Fibroblast of villous mesenchyme (primary cell): ENCODE data around the gene ZCCHC2. TPM values are rescaled to one million over a fixed set of nuclear protein-coding genes. Genes with fewer than 3 reads are reported as not detected.

Source experiments
- DNase-seq: peaks from one replicate; pipeline ENCODE4 v3.0.0-alpha.2; 2010; ENCODE audit warnings: low read depth
- H3K4me3 ChIP-seq: 2 replicates; pipeline ENCODE4 v1.5.1; 2011; ENCODE audit warnings: low read depth, mild to moderate bottlenecking, low read length
- CTCF ChIP-seq: IDR thresholded peaks from 2 replicates; pipeline ENCODE4 v1.5.1; 2012; ENCODE audit warnings: low read depth, mild to moderate bottlenecking, low read length; ENCODE audit not compliant: insufficient read depth
- total RNA-seq: library from RNA; depleted of rRNA; stranded (reverse); fragments of >200 nt; gene quantifications from 2 replicates; pipeline ENCODE4 v1.2.3, GENCODE V29; 2012

The ZCCHC2 gene
- total RNA-seq, 1 donor = 9.5 TPM

- TF ChIP-seq CTCF = no peak
- no peak for DNase-seq
- H3K4me3 ChIP-seq = no peak overlapping the region
These were observed 9.1 kb downstream of the ZCCHC2 start for GRCh38 chr18:62531931-62532330.

- H3K4me3 ChIP-seq = no peak overlapping the region
- TF ChIP-seq CTCF = no peak
- no peak for DNase-seq
These were observed 13.2 kb downstream of the ZCCHC2 start for GRCh38 chr18:62536005-62536404.

GRCh38 chr18:62537042-62537894 lies 14.4 kb downstream of the ZCCHC2 start:
- no peak for TF ChIP-seq CTCF
- no peak for DNase-seq
- H3K4me3 ChIP-seq = no peak overlapping the region

- no peak for DNase-seq
- H3K4me3 ChIP-seq = no peak overlapping the region
- no peak for TF ChIP-seq CTCF
These were observed 15.1 kb downstream of the ZCCHC2 start for GRCh38 chr18:62537946-62538345.

GRCh38 chr18:62538881-62539280 lies 16.1 kb downstream of the ZCCHC2 start:
- no peak for DNase-seq
- no peak for TF ChIP-seq CTCF
- H3K4me3 ChIP-seq = no peak overlapping the region

GRCh38 chr18:62539284-62540165 lies 16.7 kb downstream of the ZCCHC2 start:
- DNase-seq = no peak
- TF ChIP-seq CTCF = no peak
- H3K4me3 ChIP-seq = no peak overlapping the region
